Loucy (cell line): ENCODE measurements around the gene KHK.
A peak's percentile ranks its signal among the peaks of the same experiment; 100 is the strongest.

Source experiments
- EZH2phosphoT487 ChIP-seq: fragments of 200-600 bp; IDR thresholded peaks from 2 replicates; pipeline ENCODE4 v1.6.1; 2018; ENCODE audit warnings: antibody characterized with exemption, mild to moderate bottlenecking, moderate library complexity, borderline replicate concordance
- TF ChIP-seq, protein P1 (sequence below): fragments of 200-600 bp; sonication (generic); conservative IDR thresholded peaks from 2 replicates; pipeline ENCODE4 v1.5.1; 2014; ENCODE audit warnings: mild to moderate bottlenecking, antibody characterized with exemption, low read length

DNA sequence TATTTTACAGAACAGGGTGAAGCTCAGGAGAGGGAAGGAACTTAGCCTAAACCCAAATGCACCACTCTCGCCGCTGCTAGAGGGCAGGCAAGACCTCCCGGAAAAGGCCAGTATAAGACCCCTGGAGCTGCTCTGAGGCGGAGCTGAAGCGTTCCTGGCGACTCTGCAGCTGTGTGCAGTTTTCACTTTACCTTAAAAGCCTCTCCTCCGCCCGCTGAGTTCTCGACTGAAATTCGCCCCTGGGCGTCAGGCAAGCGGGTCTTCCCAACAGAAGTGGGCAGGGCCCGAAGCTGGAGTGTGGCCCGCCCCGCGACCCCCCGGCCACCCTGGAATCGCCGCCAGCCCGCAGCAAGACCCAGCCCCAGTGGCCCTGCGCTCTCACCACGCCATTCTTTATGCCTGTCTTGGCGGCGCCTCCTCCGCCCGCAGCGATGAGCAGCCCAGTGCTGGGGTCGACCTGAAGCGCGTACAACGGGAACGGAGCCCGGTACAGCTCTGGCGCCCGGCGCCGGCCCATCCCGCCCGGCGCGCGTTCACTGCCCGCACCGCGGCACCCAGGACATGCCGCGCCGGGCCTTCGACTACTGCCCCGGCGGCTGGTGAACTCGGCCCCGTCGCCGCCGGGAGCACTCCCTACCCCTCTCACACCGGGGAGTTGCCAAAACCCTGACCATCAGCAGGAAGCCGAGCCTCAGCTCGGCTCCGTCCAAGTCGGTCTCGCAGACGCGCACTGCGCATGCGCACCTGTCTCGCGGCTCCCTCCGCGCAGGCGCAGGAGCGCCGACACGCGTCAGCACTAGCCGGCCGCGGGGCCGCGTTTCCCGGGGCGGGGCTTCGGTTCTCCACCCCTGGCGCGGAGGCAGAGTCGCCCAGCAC lies 47.6 kb downstream of the KHK start, which contains the start of gene PREB:
- TF ChIP-seq, protein P1, sequence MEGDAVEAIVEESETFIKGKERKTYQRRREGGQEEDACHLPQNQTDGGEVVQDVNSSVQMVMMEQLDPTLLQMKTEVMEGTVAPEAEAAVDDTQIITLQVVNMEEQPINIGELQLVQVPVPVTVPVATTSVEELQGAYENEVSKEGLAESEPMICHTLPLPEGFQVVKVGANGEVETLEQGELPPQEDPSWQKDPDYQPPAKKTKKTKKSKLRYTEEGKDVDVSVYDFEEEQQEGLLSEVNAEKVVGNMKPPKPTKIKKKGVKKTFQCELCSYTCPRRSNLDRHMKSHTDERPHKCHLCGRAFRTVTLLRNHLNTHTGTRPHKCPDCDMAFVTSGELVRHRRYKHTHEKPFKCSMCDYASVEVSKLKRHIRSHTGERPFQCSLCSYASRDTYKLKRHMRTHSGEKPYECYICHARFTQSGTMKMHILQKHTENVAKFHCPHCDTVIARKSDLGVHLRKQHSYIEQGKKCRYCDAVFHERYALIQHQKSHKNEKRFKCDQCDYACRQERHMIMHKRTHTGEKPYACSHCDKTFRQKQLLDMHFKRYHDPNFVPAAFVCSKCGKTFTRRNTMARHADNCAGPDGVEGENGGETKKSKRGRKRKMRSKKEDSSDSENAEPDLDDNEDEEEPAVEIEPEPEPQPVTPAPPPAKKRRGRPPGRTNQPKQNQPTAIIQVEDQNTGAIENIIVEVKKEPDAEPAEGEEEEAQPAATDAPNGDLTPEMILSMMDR = peak; percentile 47
- TF ChIP-seq EZH2phosphoT487 = no peak
